ENCODE measurements around the gene RNASE11. TPM values are rescaled to one million over a fixed set of nuclear protein-coding genes. Genes with fewer than 3 reads are reported as not detected.
A peak's percentile ranks its signal among the peaks of the same experiment; 100 is the strongest.

RNASE11 gene
- total RNA-seq, 1 experiment from 2014 or later = not detected

DNA sequence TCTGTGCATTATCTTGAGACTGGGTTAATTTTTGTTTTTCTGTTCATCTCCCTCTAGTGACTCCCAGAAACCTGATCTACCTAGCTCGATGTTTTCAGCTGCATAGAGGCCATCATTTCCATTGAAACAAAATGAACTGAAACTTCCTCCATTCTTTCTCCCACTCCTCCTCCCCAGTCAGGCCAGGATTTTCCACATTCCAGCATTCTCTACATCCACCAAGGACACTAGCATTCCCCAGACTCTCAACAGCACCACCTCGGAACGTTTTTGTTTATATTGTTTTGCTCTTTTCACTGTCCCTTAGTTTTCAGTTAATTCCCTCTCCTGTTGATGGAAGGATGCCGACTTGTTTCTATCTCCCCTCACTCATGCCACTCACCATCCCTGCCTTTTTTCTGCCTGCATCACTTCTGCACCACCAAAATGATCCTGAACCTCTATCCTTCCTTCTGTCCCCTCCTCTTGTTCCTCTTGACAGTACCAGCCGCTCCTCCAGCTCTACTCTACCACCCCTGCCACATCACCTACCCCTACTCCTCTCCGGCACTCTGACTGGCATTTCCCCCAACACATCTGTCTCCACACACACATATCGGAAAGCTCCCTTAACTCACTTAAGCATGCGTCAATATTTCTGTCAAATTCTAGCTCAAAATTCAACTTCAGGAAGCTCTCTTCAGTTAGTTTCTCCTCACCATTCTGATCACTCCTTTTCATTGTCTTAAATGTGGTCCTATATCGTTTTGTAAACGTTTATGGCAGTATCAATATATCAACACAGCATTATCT is 40.5 kb upstream of the RNASE11 start:
- Mint-ChIP-seq H3K36me3 (ENCODE audit: insufficient read depth, unreplicated experiment) (peaks cover 31% of the 10 kb centered on the region), H3K9me3 (ENCODE audit: unreplicated experiment) (no peaks in the 10 kb centered on the region), H3K27me3 (ENCODE audit: insufficient read depth, unreplicated experiment) (no peaks in the 10 kb centered on the region), H3K4me1 (ENCODE audit: insufficient read depth, unreplicated experiment) (peaks cover 51% of the 10 kb centered on the region), H3K4me3 (ENCODE audit: unreplicated experiment) (peak overlapping the region; percentile 7), H3K27ac (ENCODE audit: low read depth, unreplicated experiment) (no peak overlapping the region)
- TF ChIP-seq, protein P1, sequence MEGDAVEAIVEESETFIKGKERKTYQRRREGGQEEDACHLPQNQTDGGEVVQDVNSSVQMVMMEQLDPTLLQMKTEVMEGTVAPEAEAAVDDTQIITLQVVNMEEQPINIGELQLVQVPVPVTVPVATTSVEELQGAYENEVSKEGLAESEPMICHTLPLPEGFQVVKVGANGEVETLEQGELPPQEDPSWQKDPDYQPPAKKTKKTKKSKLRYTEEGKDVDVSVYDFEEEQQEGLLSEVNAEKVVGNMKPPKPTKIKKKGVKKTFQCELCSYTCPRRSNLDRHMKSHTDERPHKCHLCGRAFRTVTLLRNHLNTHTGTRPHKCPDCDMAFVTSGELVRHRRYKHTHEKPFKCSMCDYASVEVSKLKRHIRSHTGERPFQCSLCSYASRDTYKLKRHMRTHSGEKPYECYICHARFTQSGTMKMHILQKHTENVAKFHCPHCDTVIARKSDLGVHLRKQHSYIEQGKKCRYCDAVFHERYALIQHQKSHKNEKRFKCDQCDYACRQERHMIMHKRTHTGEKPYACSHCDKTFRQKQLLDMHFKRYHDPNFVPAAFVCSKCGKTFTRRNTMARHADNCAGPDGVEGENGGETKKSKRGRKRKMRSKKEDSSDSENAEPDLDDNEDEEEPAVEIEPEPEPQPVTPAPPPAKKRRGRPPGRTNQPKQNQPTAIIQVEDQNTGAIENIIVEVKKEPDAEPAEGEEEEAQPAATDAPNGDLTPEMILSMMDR (IDR thresholded peaks at IDR 0.05; ENCODE audit: unreplicated experiment) = no peak
- intact Hi-C loops (cut with micrococcal nuclease) = no loop called here
- CTCF ChIA-PET = interaction anchor here (0.6 to 2.8 kb wide), 5 partner anchors 15 to 84 kb away, joined by 3 to 12 read pairs (median 3); no protein-coding TSS in a partner anchor
- no peak for DNase-seq (ENCODE audit: unreplicated experiment)
- no TSS peak for BruUV-seq (replicated peaks)
- POLR2A ChIA-PET = interaction anchor here (0.8 to 6.8 kb wide), 4 partner anchors 9 to 131 kb away, joined by 3 to 123 read pairs (median 7); partner anchors contain the start of gene RNASE4

DNA sequence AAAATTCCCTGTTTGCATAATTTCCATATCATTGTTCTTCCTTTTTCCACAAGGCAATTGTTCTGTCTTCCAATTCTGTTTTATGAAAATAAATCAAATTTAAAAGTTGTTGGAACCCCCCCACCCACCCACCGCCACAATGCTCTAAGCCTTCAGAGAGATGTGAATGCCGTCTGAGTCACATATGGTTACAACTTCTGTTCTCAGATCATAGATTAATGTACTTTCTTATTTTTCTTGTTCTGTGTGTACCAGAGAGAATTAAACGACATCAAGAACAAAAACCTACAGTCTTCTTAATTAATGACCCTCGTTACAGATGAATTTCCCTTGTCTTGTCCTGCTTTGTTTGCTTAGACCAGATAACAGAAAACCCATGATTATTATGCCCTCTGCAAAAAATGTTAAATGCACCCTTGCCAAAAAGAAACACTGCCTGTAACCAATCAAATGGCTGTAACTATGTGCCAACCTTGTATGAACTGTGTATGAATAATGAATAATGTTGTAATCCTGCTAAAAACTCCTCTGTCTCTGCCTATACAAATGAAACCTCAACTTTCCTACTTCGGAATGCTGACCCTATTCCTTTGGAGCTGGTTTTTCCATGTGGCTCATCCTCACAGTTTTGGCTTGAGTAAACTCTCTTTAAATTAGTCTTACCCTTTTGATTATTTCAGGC is 39.7 kb upstream of the RNASE11 start:
- TF ChIP-seq, protein P1 (IDR thresholded peaks at IDR 0.05; ENCODE audit: unreplicated experiment) = no peak
- peak overlapping the region; percentile 7 for H3K4me3 Mint-ChIP-seq (ENCODE audit: unreplicated experiment)
- no peaks in the 10 kb centered on the region for H3K27me3 Mint-ChIP-seq (ENCODE audit: insufficient read depth, unreplicated experiment)
- H3K9me3 Mint-ChIP-seq (ENCODE audit: unreplicated experiment) = no peaks in the 10 kb centered on the region
- peaks cover 24% of the 10 kb centered on the region for H3K36me3 Mint-ChIP-seq (ENCODE audit: insufficient read depth, unreplicated experiment)
- peaks cover 51% of the 10 kb centered on the region for H3K4me1 Mint-ChIP-seq (ENCODE audit: insufficient read depth, unreplicated experiment)
- no TSS peak for BruUV-seq (replicated peaks)
- intact Hi-C loops (cut with micrococcal nuclease) = no loop called here
- DNase-seq (ENCODE audit: unreplicated experiment) = peak; percentile 61
- H3K27ac Mint-ChIP-seq (ENCODE audit: low read depth, unreplicated experiment) = peak overlapping the region; percentile 46
- ChIA-PET POLR2A (interaction anchor here (1.8 to 6.8 kb wide), 3 partner anchors 14 to 56 kb away, joined by 11 to 123 read pairs (median 14); partner anchors contain the start of gene RNASE4), CTCF (interaction anchor here (0.8 to 2.8 kb wide), 3 partner anchors 18 to 64 kb away, joined by 3 to 12 read pairs (median 4); no protein-coding TSS in a partner anchor)

DNA sequence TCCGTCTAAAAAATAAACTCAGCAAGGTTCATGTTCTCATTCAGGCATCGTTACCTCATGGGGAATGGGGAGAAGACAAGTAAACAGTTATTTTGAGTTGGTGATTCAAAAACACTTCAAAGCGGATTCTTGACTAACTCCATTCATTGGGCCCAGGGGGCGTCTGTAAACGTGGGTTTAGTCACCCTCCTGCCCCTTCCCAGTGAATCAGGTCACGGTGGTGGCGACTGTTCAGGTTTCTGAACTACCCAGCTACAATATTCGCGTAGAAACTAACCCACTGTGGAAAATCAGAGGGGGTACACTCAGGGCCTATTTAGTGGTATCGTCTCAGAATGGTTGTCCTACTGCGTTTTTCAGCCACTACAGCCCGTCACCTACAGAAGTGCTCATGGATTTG is 38.5 kb upstream of the RNASE11 start:
- no peak overlapping the region for H3K27ac Mint-ChIP-seq (ENCODE audit: low read depth, unreplicated experiment)
- H3K36me3 Mint-ChIP-seq (ENCODE audit: insufficient read depth, unreplicated experiment) = peaks cover 23% of the 10 kb centered on the region
- ChIA-PET CTCF (interaction anchor here (1.0 to 2.8 kb wide), 4 partner anchors 12 to 65 kb away, joined by 3 to 12 read pairs (median 5); no protein-coding TSS in a partner anchor), POLR2A (interaction anchor here (0.7 to 1.8 kb wide), 4 partner anchors 13 to 58 kb away, joined by 3 to 14 read pairs (median 4); partner anchors contain the start of gene RNASE4)
- TF ChIP-seq, protein P1 (IDR thresholded peaks at IDR 0.05; ENCODE audit: unreplicated experiment) = no peak
- DNase-seq (ENCODE audit: unreplicated experiment) = no peak
- no peaks in the 10 kb centered on the region for H3K9me3 Mint-ChIP-seq (ENCODE audit: unreplicated experiment)
- H3K27me3 Mint-ChIP-seq (ENCODE audit: insufficient read depth, unreplicated experiment) = no peaks in the 10 kb centered on the region
- H3K4me3 Mint-ChIP-seq (ENCODE audit: unreplicated experiment) = no peak overlapping the region
- intact Hi-C loops (cut with micrococcal nuclease) = no loop called here
- peaks cover 46% of the 10 kb centered on the region for H3K4me1 Mint-ChIP-seq (ENCODE audit: insufficient read depth, unreplicated experiment)
- BruUV-seq (replicated peaks) = no TSS peak

All from MCF 10A (cell line).